ENCODE results near the gene ZNF813. TPM values are rescaled to one million over a fixed set of nuclear protein-coding genes. Genes with fewer than 3 reads are reported as not detected.
"Not testable (repeated sequence)": the region's sequence is repeated elsewhere in the genome, so short reads cannot be mapped to it uniquely, and the experiment has no call there.

The ZNF813 gene
- total RNA-seq, 1 donor from 2014 or later: 16.0 TPM

GRCh38 chr19:53509845-53510244 is 42.3 kb downstream of the ZNF813 start:
- Mint-ChIP-seq H3K36me3 (ENCODE audit: insufficient read depth) (no peaks in the 10 kb centered on the region), H3K4me3 (ENCODE audit: low read depth) (no peak overlapping the region), H3K9me3 (ENCODE audit: low read depth) (no peaks in the 10 kb centered on the region), H3K27me3 (no peaks in the 10 kb centered on the region), H3K27ac (no peak overlapping the region), H3K4me1 (ENCODE audit: low read depth) (peaks cover 23% of the 10 kb centered on the region)
- TF ChIP-seq CTCF (IDR thresholded peaks at IDR 0.05; ENCODE audit: unreplicated experiment): no peak
- DNase-seq (ENCODE audit: low spot score, unreplicated experiment): no peak

GRCh38 chr19:53511357-53511756 is 43.8 kb downstream of the ZNF813 start:
- DNase-seq (ENCODE audit: low spot score, unreplicated experiment): no peak
- TF ChIP-seq CTCF (IDR thresholded peaks at IDR 0.05; ENCODE audit: unreplicated experiment): no peak
- Mint-ChIP-seq H3K4me1 (ENCODE audit: low read depth) (peaks cover 20% of the 10 kb centered on the region), H3K27ac (no peak overlapping the region), H3K4me3 (ENCODE audit: low read depth) (no peak overlapping the region), H3K9me3 (ENCODE audit: low read depth) (no peaks in the 10 kb centered on the region), H3K27me3 (no peaks in the 10 kb centered on the region), H3K36me3 (ENCODE audit: insufficient read depth) (no peaks in the 10 kb centered on the region)

GRCh38 chr19:53511933-53512374 is 44.4 kb downstream of the ZNF813 start:
- no peaks in the 10 kb centered on the region for H3K36me3 Mint-ChIP-seq (ENCODE audit: insufficient read depth)
- peaks cover 17% of the 10 kb centered on the region for H3K4me1 Mint-ChIP-seq (ENCODE audit: low read depth)
- H3K27ac Mint-ChIP-seq: peak overlapping the region; percentile 4
- no peak overlapping the region for H3K4me3 Mint-ChIP-seq (ENCODE audit: low read depth)
- peak; percentile 60 for DNase-seq (ENCODE audit: low spot score, unreplicated experiment)
- H3K27me3 Mint-ChIP-seq: no peaks in the 10 kb centered on the region
- H3K9me3 Mint-ChIP-seq (ENCODE audit: low read depth): no peaks in the 10 kb centered on the region
- peak; percentile 87 for TF ChIP-seq CTCF (IDR thresholded peaks at IDR 0.05; ENCODE audit: unreplicated experiment)

- DNase-seq (ENCODE audit: low spot score, unreplicated experiment); H3K27ac Mint-ChIP-seq; H3K4me1 Mint-ChIP-seq (ENCODE audit: low read depth); H3K9me3 Mint-ChIP-seq (ENCODE audit: low read depth); H3K27me3 Mint-ChIP-seq; H3K36me3 Mint-ChIP-seq (ENCODE audit: insufficient read depth); H3K4me3 Mint-ChIP-seq (ENCODE audit: low read depth): not testable (repeated sequence)
Measured at GRCh38 chr19:53515047-53515446, 47.5 kb downstream of the ZNF813 start.

- Mint-ChIP-seq H3K4me3 (ENCODE audit: low read depth) (no peak overlapping the region), H3K9me3 (ENCODE audit: low read depth) (no peaks in the 10 kb centered on the region), H3K27ac (no peak overlapping the region), H3K4me1 (ENCODE audit: low read depth) (peaks cover 9% of the 10 kb centered on the region), H3K36me3 (ENCODE audit: insufficient read depth) (no peaks in the 10 kb centered on the region), H3K27me3 (no peaks in the 10 kb centered on the region)
- no peak for TF ChIP-seq CTCF (IDR thresholded peaks at IDR 0.05; ENCODE audit: unreplicated experiment)
- no peak for DNase-seq (ENCODE audit: low spot score, unreplicated experiment)
Measured at GRCh38 chr19:53517114-53517741, 49.7 kb downstream of the ZNF813 start.

- no peak overlapping the region for H3K27ac Mint-ChIP-seq
- DNase-seq (ENCODE audit: low spot score, unreplicated experiment): no peak
- H3K4me1 Mint-ChIP-seq (ENCODE audit: low read depth): peaks cover 11% of the 10 kb centered on the region
- TF ChIP-seq CTCF (IDR thresholded peaks at IDR 0.05; ENCODE audit: unreplicated experiment): no peak
- no peaks in the 10 kb centered on the region for H3K9me3 Mint-ChIP-seq (ENCODE audit: low read depth)
- H3K27me3 Mint-ChIP-seq: no peaks in the 10 kb centered on the region
- H3K36me3 Mint-ChIP-seq (ENCODE audit: insufficient read depth): no peaks in the 10 kb centered on the region
- no peak overlapping the region for H3K4me3 Mint-ChIP-seq (ENCODE audit: low read depth)
Measured at GRCh38 chr19:53518121-53518520, 50.6 kb downstream of the ZNF813 start.
